ENCODE measurements around the gene B4GALT5.
"Not testable (repeated sequence)": the region's sequence is repeated elsewhere in the genome, so short reads cannot be mapped to it uniquely, and the experiment has no call there.

The B4GALT5 gene

GRCh38 chr20:49679634-49680033 is 34.0 kb downstream of the B4GALT5 start:
- DNase-seq (ENCODE audit: low read depth), result no peak

GRCh38 chr20:49677777-49678758 is 35.6 kb downstream of the B4GALT5 start:
- DNase-seq (ENCODE audit: low read depth), result no peak

- DNase-seq (ENCODE audit: low read depth), result no peak
Observed at GRCh38 chr20:49676581-49677291, 36.9 kb downstream of the B4GALT5 start.

- no peak for DNase-seq (ENCODE audit: low read depth)
Observed at GRCh38 chr20:49675368-49676151, 38.1 kb downstream of the B4GALT5 start.

- no peak for DNase-seq (ENCODE audit: low read depth)
Observed at GRCh38 chr20:49674383-49675352, 39.0 kb downstream of the B4GALT5 start.

- no peak for DNase-seq (ENCODE audit: low read depth)
Observed at GRCh38 chr20:49672096-49672664, 41.5 kb downstream of the B4GALT5 start.

GRCh38 chr20:49671433-49671832 is 42.2 kb downstream of the B4GALT5 start:
- no peak for DNase-seq (ENCODE audit: low read depth)

- no peak for DNase-seq (ENCODE audit: low read depth)
Observed at GRCh38 chr20:49669601-49670189, 44.0 kb downstream of the B4GALT5 start.

GRCh38 chr20:49668878-49669195 is 44.8 kb downstream of the B4GALT5 start:
- not testable (repeated sequence) for DNase-seq (ENCODE audit: low read depth)

GRCh38 chr20:49668181-49668877 is 45.3 kb downstream of the B4GALT5 start:
- DNase-seq (ENCODE audit: low read depth), result no peak

- no peak for DNase-seq (ENCODE audit: low read depth)
Observed at GRCh38 chr20:49666911-49667310, 46.8 kb downstream of the B4GALT5 start.

- no peak for DNase-seq (ENCODE audit: low read depth)
Observed at GRCh38 chr20:49665796-49666195, 47.9 kb downstream of the B4GALT5 start.

- DNase-seq (ENCODE audit: low read depth), result no peak
Observed at GRCh38 chr20:49664612-49665313, 48.9 kb downstream of the B4GALT5 start.

- no peak for DNase-seq (ENCODE audit: low read depth)
Observed at GRCh38 chr20:49663112-49663511, 50.6 kb downstream of the B4GALT5 start.

- DNase-seq (ENCODE audit: low read depth), result no peak
Observed at GRCh38 chr20:49661560-49662329, 51.9 kb downstream of the B4GALT5 start.

GRCh38 chr20:49660912-49661311 is 52.8 kb downstream of the B4GALT5 start:
- no peak for DNase-seq (ENCODE audit: low read depth)

GRCh38 chr20:49659056-49659455 is 54.6 kb downstream of the B4GALT5 start:
- DNase-seq (ENCODE audit: low read depth), result no peak

GRCh38 chr20:49658508-49658907 is 55.2 kb downstream of the B4GALT5 start:
- no peak for DNase-seq (ENCODE audit: low read depth)

Measured in stromal cell of bone marrow (primary cell).